ENCODE data around the gene C1QTNF1. TPM values are rescaled to one million over a fixed set of nuclear protein-coding genes. Genes with fewer than 3 reads are reported as not detected.

C1QTNF1 gene
- total and polyA plus RNA-seq, 2 donors (not counting 3 experiments of a cell fraction or from before 2014, with no cell fraction given), result 2.5 to 4.0 TPM

DNA sequence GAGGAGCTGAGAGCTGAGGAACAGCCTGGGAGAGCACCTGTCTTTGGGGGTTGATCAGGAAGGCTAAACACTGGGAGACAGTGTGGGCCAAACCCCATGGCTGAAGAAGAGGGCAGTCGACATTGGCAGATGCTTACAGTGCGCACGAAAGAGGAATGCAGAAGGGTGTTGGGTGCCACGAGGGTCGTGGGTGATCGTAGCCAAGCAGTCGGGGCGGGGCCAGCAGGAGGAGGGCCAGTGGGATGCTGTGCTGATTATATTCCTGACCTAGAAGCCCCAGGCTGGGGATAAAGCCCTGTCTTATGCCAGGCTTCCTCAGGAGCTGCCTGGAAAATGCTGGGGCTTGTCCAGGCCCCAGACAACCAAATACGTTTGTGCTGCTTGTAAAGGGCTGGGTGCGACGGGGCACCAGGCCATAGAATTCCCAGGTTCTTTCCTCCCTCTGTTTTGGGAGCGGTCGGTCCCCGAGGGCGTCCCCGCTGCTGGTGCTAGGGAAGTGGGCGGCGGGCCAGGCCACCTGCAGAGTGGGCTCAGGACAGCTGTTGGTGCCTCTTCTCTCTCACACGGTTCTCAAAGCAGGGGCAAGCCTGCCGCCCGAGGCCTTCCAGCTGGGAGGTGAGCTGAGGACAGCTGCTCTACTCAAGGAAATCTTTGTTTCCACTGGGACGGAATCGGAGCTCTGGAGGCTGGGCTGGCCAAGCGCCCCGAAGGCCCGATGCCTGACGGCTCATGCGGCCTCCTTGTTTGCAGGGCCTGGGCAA, 10.0 kb downstream of the C1QTNF1 start:
- no peaks in the 10 kb centered on the region for H3K79me2 ChIP-seq (ENCODE audit: control insufficient read depth, insufficient read depth, low read length)
- no peak overlapping the region for H2AFZ ChIP-seq (ENCODE audit: low read depth, low read length)
- H4K20me1 ChIP-seq (replicated peaks; ENCODE audit: control insufficient read depth, extremely low read depth, insufficient read depth, low read length), result no peaks in the 10 kb centered on the region
- H3K9me1 ChIP-seq (replicated peaks; ENCODE audit: control insufficient read depth, extremely low read depth, insufficient read depth, low read length), result no peaks in the 10 kb centered on the region
- DNase-seq (ENCODE audit: low read depth, low spot score), result no peak
- dilution Hi-C loops (cut with MboI; ENCODE audit: extremely low pct_ligation_motif_present, low sequenced_read_pairs) (no loop called here), intact Hi-C loops (cut with micrococcal nuclease) (no loop called here)
- peaks cover 0 to 13% of the 10 kb centered on the region in 2 experiments for H3K27me3 ChIP-seq (ENCODE audit: control insufficient read depth in 2 of 2, insufficient read depth in 2 of 2, low read length in 2 of 2)
- no peak overlapping the region for H3K27ac ChIP-seq (ENCODE audit: insufficient read depth, low read depth, low read length)
- no peaks in the 10 kb centered on the region for H3K36me3 ChIP-seq (ENCODE audit: control insufficient read depth in 2 of 2, extremely low read depth in 1 of 2, insufficient read depth in 2 of 2, low read length in 2 of 2)
- H3K9me3 ChIP-seq (replicated peaks; ENCODE audit: control insufficient read depth, insufficient read depth, low read length), result no peaks in the 10 kb centered on the region
- peaks cover 10% of the 10 kb centered on the region for H3K4me1 ChIP-seq (ENCODE audit: control insufficient read depth, extremely low read depth, insufficient read depth, low read length)
- no peak for FAIRE-seq
- CTCF ChIA-PET, result interaction anchor here (0.7 to 8.6 kb wide), 5 partner anchors 6 to 24 kb away, joined by 3 to 91 read pairs (median 20); partner anchors contain the start of gene CANT1
- TF ChIP-seq MYC (IDR thresholded peaks at IDR 0.05; ENCODE audit: low read depth, low read length) (no peak), POLR2AphosphoS5 (IDR thresholded peaks at IDR 0.05; ENCODE audit: insufficient read depth, low read depth, low read length) (no peak), POLR2A (IDR thresholded peaks at IDR 0.05; ENCODE audit: low read depth, low read length) (no peak), EZH2 (IDR thresholded peaks at IDR 0.05; ENCODE audit: borderline replicate concordance, low read depth, low read length, severe bottlenecking) (no peak), GATA2 (IDR thresholded peaks at IDR 0.05; ENCODE audit: insufficient read depth, insufficient read length, low read depth, low read length) (no peak), JUN (IDR thresholded peaks at IDR 0.05; ENCODE audit: borderline replicate concordance, insufficient read depth, insufficient read length, low read depth) (no peak), FOS (IDR thresholded peaks at IDR 0.05; ENCODE audit: borderline replicate concordance, insufficient read depth, low read length) (no peak)
- TF ChIP-seq, protein P1, sequence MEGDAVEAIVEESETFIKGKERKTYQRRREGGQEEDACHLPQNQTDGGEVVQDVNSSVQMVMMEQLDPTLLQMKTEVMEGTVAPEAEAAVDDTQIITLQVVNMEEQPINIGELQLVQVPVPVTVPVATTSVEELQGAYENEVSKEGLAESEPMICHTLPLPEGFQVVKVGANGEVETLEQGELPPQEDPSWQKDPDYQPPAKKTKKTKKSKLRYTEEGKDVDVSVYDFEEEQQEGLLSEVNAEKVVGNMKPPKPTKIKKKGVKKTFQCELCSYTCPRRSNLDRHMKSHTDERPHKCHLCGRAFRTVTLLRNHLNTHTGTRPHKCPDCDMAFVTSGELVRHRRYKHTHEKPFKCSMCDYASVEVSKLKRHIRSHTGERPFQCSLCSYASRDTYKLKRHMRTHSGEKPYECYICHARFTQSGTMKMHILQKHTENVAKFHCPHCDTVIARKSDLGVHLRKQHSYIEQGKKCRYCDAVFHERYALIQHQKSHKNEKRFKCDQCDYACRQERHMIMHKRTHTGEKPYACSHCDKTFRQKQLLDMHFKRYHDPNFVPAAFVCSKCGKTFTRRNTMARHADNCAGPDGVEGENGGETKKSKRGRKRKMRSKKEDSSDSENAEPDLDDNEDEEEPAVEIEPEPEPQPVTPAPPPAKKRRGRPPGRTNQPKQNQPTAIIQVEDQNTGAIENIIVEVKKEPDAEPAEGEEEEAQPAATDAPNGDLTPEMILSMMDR (IDR thresholded peaks at IDR 0.05; ENCODE audit: extremely low read depth in 1 of 2, insufficient read depth in 1 of 2, low read depth in 1 of 2, low read length in 2 of 2), result no peak
- TF ChIP-seq, protein P2, sequence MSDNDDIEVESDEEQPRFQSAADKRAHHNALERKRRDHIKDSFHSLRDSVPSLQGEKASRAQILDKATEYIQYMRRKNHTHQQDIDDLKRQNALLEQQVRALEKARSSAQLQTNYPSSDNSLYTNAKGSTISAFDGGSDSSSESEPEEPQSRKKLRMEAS (IDR thresholded peaks at IDR 0.05; ENCODE audit: insufficient read depth, insufficient read length), result no peak
- no peak overlapping the region for H3K4me3 ChIP-seq (replicated peaks in 1 of 3; ENCODE audit: insufficient read depth in 1 of 3, low read depth in 1 of 3, low read length in 3 of 3)
- no TSS peak for BruUV-seq (replicated peaks)
- H3K9ac ChIP-seq (replicated peaks; ENCODE audit: extremely low read depth, insufficient read depth, low read length), result no peak overlapping the region
- POLR2A ChIA-PET, result no interaction called here
- H3K4me2 ChIP-seq (ENCODE audit: insufficient read depth, low read length), result no peak overlapping the region
